GDM1 (cell line): ENCODE results near the gene PNLIPRP2.

Experiments used
- DNase-seq: peaks from one replicate; lab custom pipeline; 2025; lab: John Stamatoyannopoulos, UW

Gene PNLIPRP2

DNA sequence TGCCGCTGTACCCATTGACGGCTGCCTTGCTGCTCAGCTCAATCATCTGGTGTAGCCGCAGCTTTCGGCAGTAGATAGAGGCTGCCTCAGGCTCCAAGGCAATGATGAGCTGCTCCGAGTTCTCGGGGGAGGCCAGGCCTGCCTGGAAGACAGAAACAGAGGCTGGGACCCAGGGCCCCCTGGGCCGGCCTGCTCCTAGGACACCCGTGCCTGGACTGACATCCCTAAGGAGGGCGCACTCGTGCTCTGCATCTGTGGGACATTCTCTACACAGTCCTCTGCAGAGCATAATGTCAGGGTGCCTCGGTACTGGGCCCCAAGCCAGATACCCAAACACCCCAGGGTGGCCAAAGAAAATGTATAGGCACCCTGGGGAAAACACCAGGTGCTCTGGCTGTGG, 63.1 kb downstream of the PNLIPRP2 start:
- DNase-seq, result no peak

DNA sequence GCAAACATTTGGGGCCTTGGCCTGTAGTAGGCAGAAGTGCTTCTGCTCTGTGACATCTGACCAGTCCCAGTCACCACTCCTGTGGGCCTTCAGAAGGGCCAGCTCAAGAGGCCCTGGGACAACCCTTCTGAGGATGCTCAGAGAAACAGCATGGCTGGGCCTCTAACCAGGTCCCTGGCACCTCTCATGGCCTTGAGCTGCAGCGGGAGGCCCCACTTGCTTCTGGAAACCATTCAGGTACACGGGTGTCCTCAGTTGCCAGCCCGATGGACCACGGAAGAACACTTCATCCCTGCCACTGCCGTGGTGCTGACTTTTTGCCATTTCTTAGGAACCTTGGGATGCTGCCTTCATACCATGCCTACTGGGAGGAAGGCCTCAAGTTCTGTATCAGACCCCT, 64.0 kb downstream of the PNLIPRP2 start:
- no peak for DNase-seq

GRCh38 chr10:116685807-116686206, 65.1 kb downstream of the PNLIPRP2 start:
- DNase-seq, result no peak

GRCh38 chr10:116686632-116687031, 65.9 kb downstream of the PNLIPRP2 start:
- no peak for DNase-seq

- no peak for DNase-seq
Measured at GRCh38 chr10:116687633-116688032, 66.9 kb downstream of the PNLIPRP2 start.

DNA sequence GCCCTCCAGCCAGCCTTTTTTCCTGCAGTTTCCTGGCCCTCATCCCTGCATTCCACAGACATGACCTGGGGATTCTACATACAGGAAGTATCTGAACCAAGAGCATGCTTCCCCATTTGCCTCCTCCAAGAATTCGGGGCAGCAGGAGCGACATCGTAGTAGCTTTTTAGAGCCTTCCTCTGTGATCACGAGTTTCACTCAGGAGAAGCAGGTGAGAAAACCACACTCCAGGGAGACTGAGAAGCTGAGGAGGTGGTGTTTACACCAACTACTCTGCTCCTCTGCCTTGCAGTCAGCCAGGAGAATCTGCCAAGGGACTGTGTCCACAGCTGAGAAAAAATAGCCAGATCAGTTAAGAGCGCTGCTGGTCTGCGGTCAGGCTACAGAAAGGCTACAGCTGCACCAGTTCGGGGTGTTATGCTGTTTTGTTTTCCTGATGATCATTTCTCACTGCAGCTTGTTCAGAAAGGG, 67.5 kb downstream of the PNLIPRP2 start:
- DNase-seq, result no peak

DNA sequence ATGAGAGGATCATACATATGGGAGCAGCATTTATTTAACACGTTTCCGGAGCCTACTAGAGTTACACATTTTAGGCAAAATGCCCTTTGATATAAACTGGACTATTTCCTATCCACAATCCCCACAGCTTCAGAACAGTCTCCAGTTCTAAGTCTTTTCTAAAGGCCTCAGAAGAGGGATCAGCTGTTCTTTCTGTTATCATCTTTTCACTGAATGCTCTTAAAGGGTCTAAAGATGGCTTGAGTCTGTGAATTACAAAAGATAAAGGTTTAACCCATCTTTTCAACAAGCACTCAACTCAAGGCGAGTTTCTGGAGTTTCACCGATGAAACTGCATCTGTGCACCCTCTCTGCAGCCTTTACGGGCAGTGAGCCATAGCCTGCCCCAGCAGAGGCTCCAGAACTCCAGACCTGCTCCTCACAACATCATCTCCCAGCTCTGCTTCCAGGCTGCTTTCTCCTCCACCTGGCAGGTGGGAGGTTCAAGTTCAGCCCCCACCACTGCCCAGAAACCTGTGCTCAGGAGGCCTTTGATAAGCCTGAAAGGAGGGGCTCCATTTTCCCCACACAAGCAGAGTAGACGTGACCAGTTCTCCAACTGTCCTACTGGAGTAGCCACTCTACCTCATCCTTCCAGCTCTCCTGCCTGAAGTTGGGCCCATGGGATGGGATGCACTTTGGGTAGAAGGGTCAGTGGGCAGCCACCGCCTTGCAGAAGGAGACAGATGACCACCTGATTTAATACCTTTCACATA, 68.2 kb downstream of the PNLIPRP2 start:
- DNase-seq, result no peak

DNA sequence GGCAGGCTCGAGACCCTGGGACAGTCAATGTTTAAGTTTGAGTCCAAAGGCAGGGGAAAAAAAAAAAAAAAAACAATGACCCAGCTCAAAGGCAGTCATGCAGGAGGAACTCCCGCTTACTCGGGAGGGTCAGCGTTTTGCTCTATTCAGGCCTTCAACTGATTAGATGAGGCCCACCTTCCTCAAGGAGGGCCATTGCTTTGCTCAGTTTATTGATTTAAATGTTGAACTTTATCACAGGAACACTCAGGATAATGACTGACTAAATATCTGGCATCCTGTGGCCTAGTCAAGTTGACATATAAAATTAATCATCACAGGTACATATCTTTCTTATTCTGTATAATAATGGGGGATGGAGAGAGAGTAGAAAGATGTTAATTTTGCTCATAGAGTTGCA, 69.0 kb downstream of the PNLIPRP2 start:
- no peak for DNase-seq

DNA sequence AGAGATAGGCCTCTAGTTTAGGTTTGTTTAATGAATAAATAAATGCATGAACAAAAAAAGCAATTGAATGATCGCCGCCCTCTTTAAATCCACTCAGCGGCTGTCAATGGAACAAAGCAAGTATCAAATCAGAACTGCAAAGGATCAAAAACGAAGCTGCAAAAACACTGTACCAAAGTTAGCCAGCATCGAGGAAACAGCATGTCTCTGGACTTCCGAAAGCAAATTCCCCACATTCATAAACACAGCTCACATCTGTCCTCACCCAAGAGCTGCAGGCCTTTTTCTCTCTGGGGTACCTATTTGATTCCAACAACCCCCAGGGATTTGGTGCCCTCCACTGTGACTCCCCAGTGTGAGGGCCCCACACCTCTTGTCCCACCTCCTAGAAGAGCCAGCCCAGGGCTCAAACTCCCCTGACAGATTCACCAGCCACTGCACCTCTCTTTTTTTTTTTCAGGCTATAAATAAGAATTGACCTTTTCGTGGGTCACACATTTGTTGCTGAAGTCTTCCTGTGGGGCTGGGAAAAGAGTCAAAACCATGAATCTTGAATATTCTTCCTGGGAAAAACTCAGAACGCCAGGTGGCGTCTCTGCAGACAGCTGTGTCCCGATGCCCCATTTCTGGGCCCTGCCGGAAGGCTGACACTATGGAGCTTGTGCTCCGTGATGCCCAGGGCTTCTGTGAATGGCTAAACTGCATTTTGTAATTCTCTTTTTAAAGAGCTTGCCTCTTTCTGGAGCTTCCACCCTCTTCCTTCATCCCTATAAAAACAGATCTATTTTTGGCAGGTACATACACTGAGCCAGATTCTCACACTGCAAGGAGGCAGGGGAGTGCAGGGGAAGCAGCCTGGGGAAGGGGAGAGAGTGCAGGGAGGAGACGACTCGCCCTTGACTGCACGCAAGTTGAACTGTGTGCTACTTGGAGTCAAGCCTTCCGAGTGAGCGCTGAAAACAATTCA, 69.9 kb downstream of the PNLIPRP2 start:
- DNase-seq, result no peak

DNA sequence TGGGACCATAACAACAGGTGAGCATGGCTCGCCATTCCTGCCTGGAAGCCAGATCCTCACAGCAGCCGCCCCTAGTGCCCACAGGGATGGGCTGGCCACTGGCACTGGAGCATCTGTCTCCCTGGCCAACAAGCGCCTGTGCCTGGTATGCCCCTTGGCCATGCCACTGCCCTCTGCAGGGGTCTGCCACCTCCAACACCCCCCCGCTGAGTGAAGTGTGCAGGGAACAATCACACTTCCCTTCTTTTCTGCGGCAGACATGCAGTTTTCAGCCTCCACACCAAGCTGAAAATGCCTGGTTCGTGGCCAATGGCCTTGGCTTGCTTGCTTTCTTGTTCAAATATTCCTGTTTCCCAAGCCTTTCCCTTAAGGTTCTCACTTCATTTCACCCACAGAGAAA, 70.9 kb downstream of the PNLIPRP2 start:
- no peak for DNase-seq

GRCh38 chr10:116692225-116692624, 71.5 kb downstream of the PNLIPRP2 start:
- DNase-seq, result no peak

GRCh38 chr10:116694243-116694926, 73.6 kb downstream of the PNLIPRP2 start:
- DNase-seq, result no peak
